GM12878 (cell line): ENCODE data around the gene TRIM9. TPM values are rescaled to one million over a fixed set of nuclear protein-coding genes. Genes with fewer than 3 reads are reported as not detected.

Experiments used
- ATAC-seq: fragments of 200-7000 bp; cut with Tn5 transposase; 3 replicates; pipeline ENCODE4 v1.9.1; 2020; ENCODE audit warnings: mild to moderate bottlenecking, moderate library complexity
- BruUV-seq: library from RNA; stranded (reverse); fragments of 400-500 nt; replicated peaks from 2 replicates; lab custom pipeline; 2021; lab: Mats Ljungman, UMichigan
- CTCF ChIA-PET: fragments of 300-600 bp; sonication (Branson Sonifier 250); formaldehyde crosslinking; extraction: SDS; loops from one replicate; lab custom pipeline; 2021; ENCODE audit warnings: inconsistent platforms; lab: Yijun Ruan, JAX
- POLR2A ChIA-PET: fragments of 350-600 bp; formaldehyde crosslinking; extraction: SDS; loops from one replicate; lab custom pipeline; 2021; ENCODE audit warnings: inconsistent platforms; lab: Charles Lee
- RAD21 ChIA-PET: fragments of 300-600 bp; sonication (Branson Sonifier 250); formaldehyde crosslinking; loops from one replicate; lab custom pipeline; 2023; ENCODE audit warnings: antibody characterized with exemption; ENCODE audit not compliant: unreplicated experiment; lab: Charles Lee
- SMC1A ChIA-PET: fragments of 300-600 bp; sonication (Branson Sonifier 250); formaldehyde crosslinking; loops from one replicate; lab custom pipeline; 2023; ENCODE audit not compliant: unreplicated experiment, uncharacterized antibody; lab: Charles Lee
- DNase-seq: peaks from one replicate; pipeline ENCODE4 v3.0.0-alpha.2; 2011; ENCODE audit warnings: low read depth, low spot score
- FAIRE-seq: peaks from 3 replicates; lab custom pipeline; 2011; peaks lifted over from hg19 to GRCh38; lab: Jason Lieb, UNC
- H2AFZ ChIP-seq: 2 replicates; pipeline ENCODE4 v1.6.0; 2011; ENCODE audit warnings: low read depth, low read length, control low read depth; ENCODE audit not compliant: control insufficient read depth
- H3K27ac ChIP-seq: 2 replicates; pipeline ENCODE4 v1.5.1; 2011; ENCODE audit warnings: control low read depth; ENCODE audit not compliant: control insufficient read depth, insufficient read depth
- H3K27me3 ChIP-seq, 2 experiments: replicated peaks in 1 of 2; 2 replicates each; pipeline versions ENCODE4 v1.6.0 to v1.6.1; 2011; ENCODE audit warnings: low read length in 1 of 2; ENCODE audit not compliant: control insufficient read depth in 2 of 2, insufficient read depth in 2 of 2
- H3K36me3 ChIP-seq, 2 experiments: 2 replicates each; pipeline ENCODE4 v1.5.1; 2011; ENCODE audit warnings: low read length in 1 of 2; ENCODE audit not compliant: control insufficient read depth in 2 of 2, insufficient read depth in 2 of 2
- H3K4me1 ChIP-seq: 2 replicates; pipeline ENCODE4 v1.6.1; 2011; ENCODE audit warnings: mild to moderate bottlenecking, low read length, moderate library complexity, mixed read lengths; ENCODE audit not compliant: control insufficient read depth, insufficient read depth
- H3K4me2 ChIP-seq: 2 replicates; pipeline ENCODE4 v1.6.0; 2011; ENCODE audit warnings: control low read depth; ENCODE audit not compliant: control insufficient read depth, insufficient read depth
- H3K4me3 ChIP-seq: fragments of 200-600 bp; sonication (generic); 2 replicates; pipeline ENCODE4 v1.5.1; 2016
- H3K79me2 ChIP-seq: 2 replicates; pipeline ENCODE4 v1.6.0; 2011; ENCODE audit warnings: low read length; ENCODE audit not compliant: control insufficient read depth, insufficient read depth
- H3K9ac ChIP-seq: 2 replicates; pipeline ENCODE4 v1.8.0; 2011; ENCODE audit warnings: low read length, control low read depth, mixed read lengths; ENCODE audit not compliant: control insufficient read depth, insufficient read depth
- H3K9me3 ChIP-seq: replicated peaks from 3 replicates; pipeline ENCODE4 v1.5.1; 2011; ENCODE audit warnings: mild to moderate bottlenecking, low read length; ENCODE audit not compliant: control insufficient read depth, insufficient read depth
- H4K20me1 ChIP-seq: 2 replicates; pipeline ENCODE4 v1.6.0; 2011; ENCODE audit not compliant: control insufficient read depth, insufficient read depth
- BMI1 ChIP-seq: fragments of 450-650 bp; IDR thresholded peaks from 2 replicates; pipeline ENCODE4 v1.6.1; 2016; ENCODE audit warnings: mild to moderate bottlenecking, moderate library complexity, borderline replicate concordance
- EED ChIP-seq: sonication (generic); IDR thresholded peaks from 2 replicates; pipeline ENCODE4 v1.6.1; 2016; ENCODE audit warnings: antibody characterized with exemption, low read depth
- EP300 ChIP-seq, 2 experiments: fragments of 150-350 bp in 1 of 2; IDR thresholded peaks; 2 replicates each; pipeline ENCODE4 v1.6.1; 2011 to 2012; ENCODE audit warnings: low read depth in 2 of 2, low read length in 2 of 2, borderline replicate concordance in 1 of 2, improper control_type of control experiment in 1 of 2, inconsistent platforms in 1 of 2; ENCODE audit not compliant: control insufficient read depth in 1 of 2
- HDGF ChIP-seq: fragments of 450-650 bp; IDR thresholded peaks from 2 replicates; pipeline ENCODE4 v1.6.1; 2016; ENCODE audit warnings: antibody characterized with exemption
- MEF2B ChIP-seq: fragments of 450-650 bp; IDR thresholded peaks from 2 replicates; pipeline ENCODE4 v1.6.1; 2018; ENCODE audit warnings: mild to moderate bottlenecking, moderate library complexity; ENCODE audit not compliant: partially characterized antibody, poor library complexity, severe bottlenecking
- MYB ChIP-seq: fragments of 150-350 bp; IDR thresholded peaks from 2 replicates; pipeline ENCODE4 v1.6.1; 2014; ENCODE audit warnings: mild to moderate bottlenecking, low read depth, low read length, borderline replicate concordance
- NFYA ChIP-seq: IDR thresholded peaks from 2 replicates; pipeline ENCODE4 v1.6.1; 2011; ENCODE audit warnings: low read depth, mild to moderate bottlenecking, low read length, improper control_type of control experiment, borderline replicate concordance
- NR2C1 ChIP-seq: fragments of 450-650 bp; IDR thresholded peaks from 2 replicates; pipeline ENCODE4 v1.6.1; 2017; ENCODE audit warnings: antibody characterized with exemption, mild to moderate bottlenecking, moderate library complexity
- RFX5 ChIP-seq: IDR thresholded peaks from 2 replicates; pipeline ENCODE4 v1.6.1; 2011; ENCODE audit warnings: low read depth, low read length, improper control_type of control experiment
- TAF1 ChIP-seq: IDR thresholded peaks from 2 replicates; pipeline ENCODE4 v1.6.1; 2011; ENCODE audit warnings: mild to moderate bottlenecking, low read depth, low read length, borderline replicate concordance
- TBL1XR1 ChIP-seq: IDR thresholded peaks from 2 replicates; pipeline ENCODE4 v1.6.1; 2012; ENCODE audit warnings: low read depth, low read length, improper control_type of control experiment
- ZNF217 ChIP-seq: fragments of 450-650 bp; IDR thresholded peaks from 2 replicates; pipeline ENCODE4 v1.6.1; 2017; ENCODE audit warnings: antibody characterized with exemption, mild to moderate bottlenecking
- WGBS: methylation state at CpG from one replicate; pipeline ENCODE4 v1.1.6; 2016; ENCODE audit warnings: low lambda C conversion rate; ENCODE audit not compliant: insufficient replicate concordance, insufficient coverage; ENCODE audit errors: missing lambda C conversion rate; 5-methylcytosine and 5-hydroxymethylcytosine counted together
- in situ Hi-C: fragments of 300-500 bp; cut with MboI; formaldehyde crosslinking; loops from 9 replicates; pipeline ENCODE4 v1.14.3; 2018; ENCODE audit warnings: mixed read lengths
- intact Hi-C: fragments of 100-400 bp; cut with micrococcal nuclease; formaldehyde crosslinking; loops from one replicate; pipeline ENCODE4 v1.14.2; 2022; ENCODE audit not compliant: unreplicated experiment
- polyA plus RNA-seq, 11 experiments: library from polyadenylated mRNA; depleted of rRNA in 4 of 11; unstranded in 6 of 11; stranded (reverse) in 5 of 11; fragments of >200 nt; fragmentation: Nextera tagmentation in 4 of 11; fragmentation: Illumina TruSeq in 1 of 11; extraction: Ambion mirVana in 4 of 11; extraction: Trizol in 1 of 11; gene quantifications; 1 replicate in 1 of 11; 2 replicates in 10 of 11; pipeline versions ENCODE4 v1.2.1 to v1.2.3, GENCODE V29; 2011 to 2016; ENCODE audit warnings: inconsistent platforms in 2 of 11, missing spikeins in 2 of 11, low read depth in 1 of 11
- total RNA-seq, 4 experiments: library from RNA; depleted of rRNA in 3 of 4; stranded (reverse); fragments of >200 nt in 3 of 4; fragmentation: Illumina TruSeq in 1 of 4; extraction: Trizol in 1 of 4; gene quantifications; 2 replicates each; pipeline versions ENCODE4 v1.2.1 to v1.2.3, GENCODE V29; 2013 to 2021
- TF ChIP-seq, protein P1 (sequence below): fragments of 450-650 bp; formaldehyde crosslinking; IDR thresholded peaks from 2 replicates; pipeline ENCODE4 v1.4.0; 2022; ENCODE audit warnings: mild to moderate bottlenecking, moderate library complexity

TRIM9 gene
- total and polyA plus RNA-seq, 10 of the 15 experiments (the other 5 are each of a cell fraction or from before 2014, with no cell fraction given): 0.04 to 0.18 (median 0.11) TPM; not detected in 2

DNA sequence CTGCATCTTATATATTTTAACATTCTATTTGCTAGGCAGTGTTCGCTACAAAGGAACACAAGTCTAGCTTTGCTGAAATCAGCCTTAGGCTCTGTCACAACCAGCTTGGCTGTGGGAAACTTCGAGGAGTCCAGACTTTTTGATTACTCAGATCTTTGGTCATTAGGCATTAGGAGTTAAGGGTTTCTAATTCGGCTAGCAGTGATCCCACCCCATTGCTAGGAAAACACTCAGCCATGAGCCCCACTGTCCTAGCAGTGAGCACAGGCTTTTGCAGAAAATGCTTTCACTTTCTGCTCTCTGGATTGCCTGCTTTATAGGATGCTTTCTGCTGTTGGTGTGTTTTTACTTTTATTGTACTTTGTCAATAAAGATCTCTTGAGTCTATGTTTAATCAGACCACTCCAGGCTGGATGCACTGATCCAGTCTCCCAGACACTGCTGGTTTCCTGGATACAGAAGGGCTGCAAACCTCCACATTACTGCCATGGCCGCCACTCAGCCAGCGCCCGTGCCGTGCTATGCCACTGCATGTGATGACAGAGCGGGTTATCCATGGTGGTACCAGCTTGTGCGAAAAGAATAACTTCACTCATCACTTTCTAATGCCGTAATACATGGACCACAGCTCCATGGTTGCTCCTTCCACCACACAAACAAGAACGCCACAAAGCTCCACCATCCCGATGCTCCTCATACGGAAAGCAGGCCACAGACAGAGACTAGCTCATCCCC is 109.6 kb downstream of the TRIM9 start:
- DNase-seq: no peak
- Histone ChIP-seq H3K27ac (no peak overlapping the region), H3K4me3 (no peak overlapping the region), H3K9me3 (no peaks in the 10 kb centered on the region), H3K36me3 (no peaks in the 10 kb centered on the region), H3K27me3 (no peaks in the 10 kb centered on the region; a peak in 1 of 4 replicates), H3K4me1 (no peaks in the 10 kb centered on the region), H2AFZ (no peak overlapping the region), H3K79me2 (no peaks in the 10 kb centered on the region), H3K4me2 (no peak overlapping the region), H4K20me1 (peaks cover 3% of the 10 kb centered on the region; the same call in 1 of the 2 replicates), H3K9ac (no peak overlapping the region)
- ChIA-PET CTCF (no interaction called here), POLR2A (no interaction called here), SMC1A (no interaction called here), RAD21 (interaction anchor here (0.6 kb wide), 1 partner anchor 37 kb away, joined by 3 read pairs; no protein-coding TSS in a partner anchor)
- 68% methylated on average over 13 of the region's 13 CpGs for WGBS
- TF ChIP-seq TAF1 (no peak), MYB (no peak)
- intact Hi-C loops (no loop called here), in situ Hi-C loops (no loop called here)
- ATAC-seq: no peak
- BruUV-seq: no TSS peak
- no peak for FAIRE-seq

DNA sequence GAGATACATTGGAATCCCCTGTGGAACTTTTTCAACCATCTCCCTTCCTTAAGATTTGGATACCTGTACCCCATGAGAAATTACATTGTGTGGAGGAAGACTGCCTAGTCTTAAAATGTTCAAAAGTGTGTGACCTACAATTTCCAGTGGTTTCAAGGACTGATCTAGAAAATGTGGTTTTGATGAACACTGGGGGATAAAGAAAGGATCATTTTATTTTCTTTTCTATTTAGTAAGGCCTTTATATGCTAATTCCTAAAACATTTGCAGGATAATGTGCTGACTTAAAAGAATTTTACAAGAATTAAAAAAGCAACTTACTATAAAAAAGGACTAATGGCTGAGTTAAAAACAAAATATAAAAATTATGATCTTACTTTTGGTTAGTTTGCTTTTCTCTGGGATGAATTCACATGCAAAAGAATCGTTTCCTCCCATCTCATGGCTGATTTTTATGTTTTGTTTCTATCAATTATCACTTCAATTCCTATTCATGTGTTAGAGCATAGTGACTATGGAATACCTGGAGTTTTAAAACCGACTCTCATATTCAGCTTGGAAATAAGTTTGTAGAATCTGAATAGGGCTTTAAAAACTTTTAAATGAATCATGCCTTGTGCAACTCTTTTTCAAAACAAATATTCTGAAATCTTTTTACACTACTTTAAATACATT is 110.7 kb downstream of the TRIM9 start:
- Histone ChIP-seq H3K36me3 (no peaks in the 10 kb centered on the region), H3K4me2 (no peak overlapping the region), H3K4me3 (no peak overlapping the region), H3K27me3 (no peaks in the 10 kb centered on the region; a peak in 1 of 4 replicates), H3K9ac (no peak overlapping the region), H3K79me2 (no peaks in the 10 kb centered on the region), H3K4me1 (peaks cover 4% of the 10 kb centered on the region; the same call in 1 of the 2 replicates), H4K20me1 (peaks cover 3% of the 10 kb centered on the region; the same call in 1 of the 2 replicates), H3K9me3 (no peaks in the 10 kb centered on the region), H2AFZ (no peak overlapping the region), H3K27ac (no peak overlapping the region)
- in situ Hi-C loops: no loop called here
- intact Hi-C loops: no loop called here
- FAIRE-seq (no peak), ATAC-seq (no peak), DNase-seq (no peak)
- ChIA-PET SMC1A (no interaction called here), RAD21 (no interaction called here), CTCF (no interaction called here), POLR2A (no interaction called here)
- BruUV-seq: no TSS peak
- WGBS: 0% methylated on average over 2 of the region's 2 CpGs
- no peak for TF ChIP-seq ZNF217
- no peak for TF ChIP-seq TBL1XR1
- TF ChIP-seq EED: no peak
- TF ChIP-seq BMI1: no peak
- TF ChIP-seq MEF2B: no peak
- no peak for TF ChIP-seq NFYA
- no peak for TF ChIP-seq NR2C1
- TF ChIP-seq EP300 (IDR thresholded peaks at IDR 0.05; ENCODE audit: borderline replicate concordance in 1 of 2, control insufficient read depth in 1 of 2, low read depth in 2 of 2, low read length in 2 of 2): no peak
- TF ChIP-seq, protein P1, sequence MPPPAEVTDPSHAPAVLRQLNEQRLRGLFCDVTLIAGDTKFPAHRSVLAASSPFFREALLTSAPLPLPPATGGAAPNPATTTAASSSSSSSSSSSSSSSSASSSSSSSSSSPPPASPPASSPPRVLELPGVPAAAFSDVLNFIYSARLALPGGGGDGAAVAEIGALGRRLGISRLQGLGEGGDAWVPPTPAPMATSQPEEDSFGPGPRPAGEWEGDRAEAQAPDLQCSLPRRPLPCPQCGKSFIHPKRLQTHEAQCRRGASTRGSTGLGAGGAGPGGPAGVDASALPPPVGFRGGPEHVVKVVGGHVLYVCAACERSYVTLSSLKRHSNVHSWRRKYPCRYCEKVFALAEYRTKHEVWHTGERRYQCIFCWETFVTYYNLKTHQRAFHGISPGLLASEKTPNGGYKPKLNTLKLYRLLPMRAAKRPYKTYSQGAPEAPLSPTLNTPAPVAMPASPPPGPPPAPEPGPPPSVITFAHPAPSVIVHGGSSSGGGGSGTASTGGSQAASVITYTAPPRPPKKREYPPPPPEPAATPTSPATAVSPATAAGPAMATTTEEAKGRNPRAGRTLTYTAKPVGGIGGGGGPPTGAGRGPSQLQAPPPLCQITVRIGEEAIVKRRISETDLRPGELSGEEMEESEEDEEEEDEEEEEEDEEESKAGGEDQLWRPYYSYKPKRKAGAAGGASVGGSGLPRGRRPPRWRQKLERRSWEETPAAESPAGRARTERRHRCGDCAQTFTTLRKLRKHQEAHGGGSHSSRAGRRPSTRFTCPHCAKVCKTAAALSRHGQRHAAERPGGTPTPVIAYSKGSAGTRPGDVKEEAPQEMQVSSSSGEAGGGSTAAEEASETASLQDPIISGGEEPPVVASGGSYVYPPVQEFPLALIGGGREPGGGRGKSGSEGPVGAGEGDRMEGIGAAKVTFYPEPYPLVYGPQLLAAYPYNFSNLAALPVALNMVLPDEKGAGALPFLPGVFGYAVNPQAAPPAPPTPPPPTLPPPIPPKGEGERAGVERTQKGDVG (CRISPR knock-in tag): no peak
- no peak for TF ChIP-seq HDGF
- TF ChIP-seq RFX5: no peak
